ENCODE data around the gene KRTAP20-3.

The KRTAP20-3 gene

GRCh38 chr21:30680586-30680985 is 37.9 kb downstream of the KRTAP20-3 start:
- no peak for DNase-seq (ENCODE audit: low read depth in 1 of 2, low spot score in 1 of 2)

GRCh38 chr21:30684506-30684905 is 41.8 kb downstream of the KRTAP20-3 start:
- DNase-seq (ENCODE audit: low read depth in 1 of 2, low spot score in 1 of 2) = no peak

- DNase-seq (ENCODE audit: low read depth in 1 of 2, low spot score in 1 of 2) = no peak
These were observed 47.2 kb downstream of the KRTAP20-3 start for GRCh38 chr21:30689822-30690221.
